Tibial nerve (tissue), 3 donors: Measurements from ENCODE around the gene RYR3.

Source experiments
- CTCF ChIP-seq, 5 experiments: fragments of 200-600 bp in 3 of 5; fragments of 450-650 bp in 2 of 5; sonication (generic) in 3 of 5; IDR thresholded peaks; one replicate each; pipeline ENCODE4 v1.5.1; 2016 to 2019; ENCODE audit warnings: antibody characterized with exemption in 5 of 5, mild to moderate bottlenecking in 3 of 5, moderate library complexity in 2 of 5
- POLR2A ChIP-seq, 2 donors: fragments of 450-650 bp; IDR thresholded peaks; one replicate each; pipeline ENCODE4 v1.6.1; 2017; ENCODE audit warnings: antibody characterized with exemption in 2 of 2, mild to moderate bottlenecking in 2 of 2, moderate library complexity in 2 of 2

DNA sequence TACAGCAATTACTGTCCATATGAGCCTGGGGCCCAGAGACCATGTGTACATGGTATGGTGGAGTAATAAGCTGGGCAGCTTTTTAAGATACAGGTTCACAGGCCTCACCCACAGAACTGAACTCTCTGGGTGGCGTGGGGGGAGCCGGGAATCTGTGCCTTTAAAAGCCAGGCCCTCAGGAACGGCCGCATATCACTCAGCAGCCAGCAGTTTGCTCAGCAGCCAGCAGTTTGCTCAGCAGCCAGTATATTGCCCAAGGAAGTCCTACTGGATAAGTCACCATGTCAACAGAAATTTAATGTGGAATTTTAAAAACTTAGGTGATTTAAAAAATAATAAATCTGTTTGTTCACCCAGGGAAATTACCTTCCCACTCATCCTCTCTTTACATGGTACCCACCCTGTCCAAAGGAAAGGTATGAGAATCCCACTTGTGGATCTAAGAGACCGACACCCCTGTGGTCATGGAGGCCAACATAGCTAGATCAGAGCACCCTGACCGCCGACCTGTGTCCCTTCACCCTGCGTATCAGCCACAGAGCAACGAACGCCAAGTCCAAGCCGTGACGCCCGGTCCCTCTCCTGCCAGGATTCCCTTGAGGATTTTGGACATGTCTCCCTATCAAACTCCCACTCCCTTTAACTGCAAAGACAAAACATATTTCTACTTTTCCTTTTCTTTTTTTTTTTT, 561.8 kb downstream of the RYR3 start:
- TF ChIP-seq CTCF (IDR thresholded peaks at IDR 0.05) (no peak), POLR2A (IDR thresholded peaks at IDR 0.05) (no peak)
